ENCODE results near the gene IL4.

IL4 gene

DNA sequence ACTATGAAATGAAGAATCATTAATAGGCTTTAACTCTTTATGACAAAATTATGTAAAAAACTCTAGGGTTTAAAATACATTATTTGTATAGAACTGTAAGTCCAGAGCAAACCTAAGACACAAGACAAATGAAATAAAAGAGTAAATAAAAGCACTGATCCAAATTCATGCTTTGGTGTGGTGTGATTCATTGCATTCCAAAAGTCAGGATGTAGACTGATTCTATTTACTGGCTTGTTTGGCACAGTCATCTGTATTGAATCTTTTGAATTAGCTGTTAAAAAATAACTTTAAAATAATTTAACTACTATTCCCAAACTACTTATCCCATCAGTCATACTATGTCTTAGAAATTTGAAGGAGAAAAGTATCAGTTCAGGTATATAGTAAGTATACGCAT is 31.1 kb downstream of the IL4 start:
- no peak for DNase-seq

DNA sequence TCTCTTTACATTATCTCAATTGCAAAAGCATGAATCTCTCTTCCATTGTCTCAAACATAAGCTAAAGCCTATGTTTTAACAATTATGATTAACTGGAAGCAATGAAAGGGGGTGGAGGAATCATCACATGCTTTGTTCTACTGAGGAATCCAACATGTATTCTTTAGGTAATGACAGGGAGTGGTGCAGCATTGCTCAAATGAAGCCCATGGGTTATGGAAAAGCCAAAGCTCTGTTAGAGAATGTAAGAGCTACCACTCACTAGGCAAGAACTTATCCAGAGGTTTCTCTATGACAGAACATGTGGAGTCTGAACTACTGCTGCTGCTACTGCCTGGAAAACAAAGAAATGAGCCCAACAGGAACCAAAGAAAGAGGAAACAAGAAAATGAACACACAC is 34.9 kb downstream of the IL4 start:
- DNase-seq, result no peak

DNA sequence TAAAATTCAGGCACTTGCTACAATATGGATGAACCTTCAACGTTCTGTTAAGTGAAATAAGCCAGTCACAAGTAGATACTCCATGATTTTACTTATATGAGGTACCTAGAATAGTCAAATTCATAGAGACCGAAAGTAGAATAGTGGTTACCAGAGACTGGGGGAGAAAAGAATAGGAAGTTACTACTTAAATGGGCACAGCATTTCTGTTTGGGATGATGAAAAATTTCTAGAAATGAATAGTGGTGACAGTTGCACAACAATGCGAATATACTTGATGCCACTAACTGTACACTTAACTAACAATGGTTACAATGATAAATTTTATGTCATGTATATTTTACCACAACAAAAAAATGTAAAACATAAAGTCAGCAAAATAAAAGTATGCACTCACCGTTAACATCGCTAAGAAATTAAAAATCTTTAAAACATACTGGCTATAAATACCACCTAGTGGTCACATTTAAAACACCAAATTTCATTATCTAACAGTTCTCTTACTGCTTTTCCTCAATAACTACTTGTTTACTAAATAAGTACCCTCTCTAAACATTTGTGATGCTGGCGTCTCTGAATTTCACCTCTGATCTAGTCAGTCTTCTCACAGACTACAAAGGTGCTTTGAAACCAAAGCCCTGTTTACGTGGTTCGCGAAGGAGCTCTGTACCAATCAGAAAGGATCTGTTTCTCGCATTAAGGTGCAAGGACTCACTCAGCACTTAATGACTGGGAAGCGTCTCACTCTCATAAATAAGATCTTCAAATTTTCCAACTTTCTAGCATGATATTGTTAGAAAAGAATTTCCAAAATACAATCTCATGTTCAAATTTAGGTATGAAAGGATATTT is 40.9 kb downstream of the IL4 start:
- DNase-seq, result no peak

DNA sequence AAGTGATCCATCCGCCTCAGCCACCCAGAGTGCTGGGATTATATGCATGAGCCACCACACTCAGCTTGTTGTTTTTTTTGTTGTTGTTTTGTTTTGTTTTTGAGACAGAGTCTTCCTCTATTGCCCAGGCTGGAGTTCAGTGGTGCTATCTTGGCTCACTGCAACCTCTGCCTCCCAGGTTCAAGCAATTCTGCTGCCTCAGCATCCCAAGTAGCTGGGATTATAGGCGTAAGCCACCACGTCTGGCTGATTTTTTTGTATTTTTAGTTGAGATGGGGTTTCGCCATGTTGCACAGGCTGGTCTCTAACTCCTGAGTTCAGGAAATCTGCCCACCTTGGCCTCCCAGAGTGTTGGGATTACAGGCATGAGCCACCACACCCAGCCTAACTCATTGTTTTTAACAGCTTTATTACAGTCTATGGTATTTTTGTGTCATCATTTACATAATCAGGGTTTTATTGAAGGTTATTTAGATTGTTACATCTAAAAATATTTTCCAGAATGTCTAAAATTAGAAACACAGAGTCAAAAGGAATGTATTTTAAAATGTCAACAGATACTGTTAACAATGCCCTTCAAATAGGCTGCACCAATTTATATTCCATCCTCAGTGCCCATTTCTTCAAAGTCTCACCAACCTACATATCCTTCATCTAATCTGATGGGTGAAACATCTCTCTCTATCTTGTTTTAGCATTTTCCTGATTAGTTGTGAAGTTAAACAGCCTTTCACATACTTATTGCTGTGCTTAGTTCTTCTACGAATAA is 44.9 kb downstream of the IL4 start:
- no peak for DNase-seq

DNA sequence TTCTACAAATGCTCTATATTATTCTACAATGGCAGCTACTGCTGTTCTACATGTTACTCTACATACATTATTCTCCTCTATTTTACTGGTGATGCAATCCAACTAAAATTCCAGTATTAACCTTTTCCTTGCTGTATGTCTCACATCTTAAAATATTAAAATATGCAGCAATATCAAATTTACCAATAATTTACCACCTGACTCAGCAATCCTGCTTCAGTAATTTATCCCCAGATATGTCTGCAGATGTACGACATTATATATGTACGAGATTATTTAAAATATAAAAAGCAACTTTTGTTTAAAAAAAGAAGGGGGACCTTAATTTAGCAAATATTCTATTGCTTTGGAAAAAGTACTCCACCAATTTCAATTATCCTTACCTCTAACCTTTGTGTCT is 52.0 kb downstream of the IL4 start:
- DNase-seq, result no peak

DNA sequence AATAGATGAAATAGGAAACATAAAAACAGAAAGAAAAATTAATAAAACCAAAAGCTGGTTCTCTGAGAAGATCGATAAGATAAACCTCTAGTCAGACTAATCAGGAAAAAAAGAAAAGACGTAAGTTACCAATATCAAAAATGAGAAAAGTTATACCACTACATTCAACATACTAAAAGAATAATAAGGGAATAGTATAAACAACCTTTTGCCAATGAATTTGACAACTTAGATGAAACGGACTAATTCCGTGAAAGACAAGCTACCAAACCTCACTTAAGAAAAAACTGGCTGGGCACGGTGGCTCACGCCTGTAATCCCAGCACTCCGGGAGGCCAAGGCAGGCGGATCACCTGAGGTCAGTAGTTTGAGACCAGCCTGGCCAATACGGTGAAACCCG is 56.1 kb downstream of the IL4 start:
- no peak for DNase-seq
